ENCODE results near the gene DNAJC30.

DNAJC30 gene

GRCh38 chr7:73707045-73707631 is 23.9 kb upstream of the DNAJC30 start:
- DNase-seq, result no peak

- DNase-seq, result no peak
Measured at GRCh38 chr7:73706126-73707044, 23.1 kb upstream of the DNAJC30 start.

- DNase-seq, result no peak
Measured at GRCh38 chr7:73705551-73705920, 22.3 kb upstream of the DNAJC30 start.

GRCh38 chr7:73704640-73705550 is 21.6 kb upstream of the DNAJC30 start:
- DNase-seq, result peak; percentile 72

GRCh38 chr7:73703757-73704639 is 20.7 kb upstream of the DNAJC30 start:
- no peak for DNase-seq

GRCh38 chr7:73703225-73703624 is 20.0 kb upstream of the DNAJC30 start:
- no peak for DNase-seq

GRCh38 chr7:73702665-73703064 is 19.4 kb upstream of the DNAJC30 start:
- DNase-seq, result no peak

- no peak for DNase-seq
Measured at GRCh38 chr7:73702226-73702625, 19.0 kb upstream of the DNAJC30 start.

GRCh38 chr7:73701357-73701995 is 18.2 kb upstream of the DNAJC30 start:
- no peak for DNase-seq

GRCh38 chr7:73700581-73701134 is 17.4 kb upstream of the DNAJC30 start:
- no peak for DNase-seq

- no peak for DNase-seq
Measured at GRCh38 chr7:73700069-73700423, 16.8 kb upstream of the DNAJC30 start.

- DNase-seq, result no peak
Measured at GRCh38 chr7:73699370-73700068, 16.3 kb upstream of the DNAJC30 start.

GRCh38 chr7:73698410-73698809 is 15.2 kb upstream of the DNAJC30 start:
- no peak for DNase-seq

GRCh38 chr7:73696372-73696771 is 13.1 kb upstream of the DNAJC30 start:
- no peak for DNase-seq

- DNase-seq, result no peak
Measured at GRCh38 chr7:73690646-73691045, 7.4 kb upstream of the DNAJC30 start.

GRCh38 chr7:73688288-73688687 is 5.0 kb upstream of the DNAJC30 start:
- DNase-seq, result no peak

GRCh38 chr7:73685311-73685710 is 2.1 kb upstream of the DNAJC30 start:
- DNase-seq, result no peak

- no peak for DNase-seq
Measured at GRCh38 chr7:73683788-73684693, 788 bp upstream of the DNAJC30 start.

- DNase-seq, result no peak
Measured at GRCh38 chr7:73682745-73683055, 553 bp downstream of the DNAJC30 start.

GRCh38 chr7:73681031-73681430 is 2.2 kb downstream of the DNAJC30 start:
- DNase-seq, result peak; percentile 16
